Middle frontal gyrus (tissue), 1 donor: Measurements from ENCODE around the gene RASGRP3.
"Not testable (repeated sequence)": the region's sequence is repeated elsewhere in the genome, so short reads cannot be mapped to it uniquely, and the experiment has no call there.

ENCODE experiments used
- DNase-seq: peaks from one replicate; pipeline ENCODE4 v3.0.0-alpha.2; 2015; ENCODE audit warnings: low spot score; ENCODE audit errors: extremely low spot score

RASGRP3 gene

DNA sequence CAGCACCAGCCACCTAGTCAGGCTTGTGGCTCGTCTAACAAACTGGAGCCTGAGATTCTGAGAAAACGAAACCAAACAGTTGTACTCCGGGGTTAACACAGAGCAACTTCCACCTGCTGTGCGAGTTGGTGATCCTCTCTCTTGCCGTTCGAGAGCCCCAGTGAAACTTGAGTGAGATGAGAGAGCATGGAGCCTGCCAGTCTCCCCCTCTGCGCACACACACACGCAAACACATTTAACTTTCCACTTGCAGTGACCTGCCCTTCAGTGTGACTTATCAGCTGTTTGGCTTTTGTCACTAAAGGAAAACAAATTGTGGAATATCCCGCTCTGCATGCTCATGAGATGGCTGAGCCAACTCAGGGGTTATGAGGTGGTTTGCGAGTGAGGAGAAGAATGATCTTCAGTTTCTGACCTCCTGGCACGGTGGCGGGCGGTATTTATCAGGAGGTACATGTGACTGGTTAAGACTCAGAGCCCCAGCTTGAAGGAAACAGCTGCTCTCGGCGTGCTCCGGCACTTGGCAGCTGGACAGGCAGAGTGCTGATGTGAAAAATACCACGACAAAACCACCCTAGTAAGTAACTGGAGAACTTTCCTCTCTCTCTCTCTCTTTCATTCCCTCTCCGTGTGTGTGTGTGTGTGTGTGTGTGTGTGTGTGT lies at the start of gene RASGRP3:
TSS of gene RASGRP3 (plus strand) at position 519 of the 662 bp plus-strand sequence. CDS start 38,488 bp downstream, outside the sequence.
- peak; percentile 53 for DNase-seq

GRCh38 chr2:33426666-33427231 lies 49.7 kb upstream of the RASGRP3 start:
- DNase-seq, result no peak

DNA sequence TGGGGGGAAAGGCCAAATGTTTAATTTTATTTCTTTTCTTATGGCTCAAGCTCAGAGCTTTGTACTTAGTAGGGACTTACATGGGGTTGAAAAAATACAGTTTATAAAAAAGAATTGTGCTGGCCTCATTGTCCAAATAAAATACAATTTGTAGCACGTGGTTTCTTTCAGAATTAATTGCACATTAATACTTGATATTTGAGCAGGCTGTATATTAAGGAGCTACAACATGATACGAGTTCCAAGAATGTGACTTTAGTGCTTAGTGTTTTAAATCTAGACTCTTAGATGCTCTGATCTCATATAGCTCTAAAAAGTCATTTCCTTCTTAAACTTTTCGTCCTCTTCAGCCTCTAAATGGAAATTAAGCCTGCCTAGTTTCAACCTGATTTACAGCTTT lies 46.4 kb upstream of the RASGRP3 start:
- DNase-seq, result no peak

- DNase-seq, result no peak
Measured at GRCh38 chr2:33430856-33431255, 45.6 kb upstream of the RASGRP3 start.

DNA sequence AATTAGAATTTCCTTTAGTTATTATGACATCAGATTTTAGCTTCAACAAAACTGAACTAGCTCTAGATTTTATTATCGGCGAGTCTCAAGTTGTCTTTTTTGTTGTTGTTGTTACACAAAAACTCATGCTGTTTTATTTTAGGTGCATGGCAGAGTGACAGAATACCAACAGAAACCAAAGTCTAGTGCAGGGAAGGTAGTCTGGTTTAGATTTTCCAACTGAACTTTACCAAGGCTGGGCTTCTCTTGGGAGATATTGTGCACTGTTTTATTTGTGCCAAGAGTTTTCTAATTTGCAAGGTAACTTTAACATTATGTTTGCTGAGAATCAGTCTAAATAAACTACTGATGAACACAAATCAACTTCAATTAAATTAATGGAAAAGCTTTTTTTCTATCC lies 43.6 kb upstream of the RASGRP3 start:
- no peak for DNase-seq

GRCh38 chr2:33433279-33434235 lies 42.9 kb upstream of the RASGRP3 start:
- no peak for DNase-seq

- no peak for DNase-seq
Measured at GRCh38 chr2:33435518-33435917, 40.9 kb upstream of the RASGRP3 start.

- no peak for DNase-seq
Measured at GRCh38 chr2:33436083-33436482, 40.4 kb upstream of the RASGRP3 start.

DNA sequence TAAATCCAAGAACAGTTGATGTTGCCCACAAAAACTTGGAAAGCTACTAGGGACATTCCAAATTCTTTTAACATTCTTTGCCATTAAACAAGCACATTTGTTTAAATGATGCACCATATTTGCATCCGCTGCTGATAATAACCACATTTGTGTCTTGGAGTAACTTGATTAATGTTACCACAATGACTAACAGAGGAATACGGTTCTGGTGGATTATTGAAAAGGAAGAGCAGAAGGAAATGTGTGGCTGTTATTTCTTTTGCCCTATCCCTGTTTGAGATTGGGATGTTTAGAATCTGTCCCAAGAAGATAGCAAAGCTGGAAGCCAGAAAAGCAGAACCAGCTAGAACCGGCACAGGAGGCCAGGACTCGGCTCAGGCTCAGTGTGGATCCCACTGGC lies 39.2 kb upstream of the RASGRP3 start:
- DNase-seq, result no peak

- DNase-seq, result no peak
Measured at GRCh38 chr2:33437815-33438214, 38.6 kb upstream of the RASGRP3 start.

DNA sequence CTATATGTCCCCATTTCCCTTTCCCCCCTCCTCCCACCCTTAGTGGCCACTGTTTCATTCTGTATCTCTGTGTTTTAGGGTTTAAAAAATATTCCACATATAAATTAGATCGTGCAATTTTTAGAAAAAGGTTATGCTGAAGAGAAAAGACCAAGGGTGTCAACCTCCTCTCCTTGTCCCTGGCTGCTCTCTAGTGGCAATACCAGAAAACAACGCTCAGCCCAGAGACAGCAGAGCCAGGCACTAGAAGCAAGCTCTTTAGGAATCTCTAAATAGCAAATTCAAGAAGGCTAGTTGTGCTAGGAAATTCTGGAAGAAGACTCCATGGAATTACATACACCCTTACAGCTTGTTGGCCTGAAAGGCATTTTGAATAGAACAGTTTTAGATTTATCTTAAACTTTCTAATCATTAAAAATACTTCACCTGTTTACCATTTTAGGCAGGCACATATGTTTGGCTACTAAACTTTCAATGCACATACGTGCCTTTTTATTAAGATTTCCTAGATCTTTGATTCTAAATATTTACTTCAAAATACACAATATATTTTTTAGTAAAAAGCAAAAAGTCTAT lies 35.1 kb upstream of the RASGRP3 start:
- DNase-seq, result peak; percentile 68

DNA sequence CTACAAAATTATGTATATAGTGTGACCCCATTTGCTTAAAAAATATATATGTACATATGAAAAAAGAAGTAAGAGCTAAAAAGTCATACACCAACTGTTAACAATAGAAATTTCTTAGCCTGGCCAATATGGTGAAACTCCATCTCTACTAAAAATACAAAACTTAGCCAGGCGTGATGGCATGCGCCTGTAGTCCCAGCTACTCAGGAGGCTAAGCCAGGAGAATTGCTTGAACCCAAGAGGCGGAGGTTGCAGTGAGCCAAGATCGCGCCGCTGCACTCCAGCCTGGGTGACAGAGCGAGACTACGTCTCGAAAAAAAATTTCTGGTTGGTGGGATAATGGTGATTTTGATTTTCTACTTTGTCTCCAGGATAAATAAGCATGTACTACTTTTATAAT lies 34.4 kb upstream of the RASGRP3 start:
- not testable (repeated sequence) for DNase-seq

GRCh38 chr2:33442528-33443079 lies 33.8 kb upstream of the RASGRP3 start:
- peak; percentile 12 for DNase-seq

DNA sequence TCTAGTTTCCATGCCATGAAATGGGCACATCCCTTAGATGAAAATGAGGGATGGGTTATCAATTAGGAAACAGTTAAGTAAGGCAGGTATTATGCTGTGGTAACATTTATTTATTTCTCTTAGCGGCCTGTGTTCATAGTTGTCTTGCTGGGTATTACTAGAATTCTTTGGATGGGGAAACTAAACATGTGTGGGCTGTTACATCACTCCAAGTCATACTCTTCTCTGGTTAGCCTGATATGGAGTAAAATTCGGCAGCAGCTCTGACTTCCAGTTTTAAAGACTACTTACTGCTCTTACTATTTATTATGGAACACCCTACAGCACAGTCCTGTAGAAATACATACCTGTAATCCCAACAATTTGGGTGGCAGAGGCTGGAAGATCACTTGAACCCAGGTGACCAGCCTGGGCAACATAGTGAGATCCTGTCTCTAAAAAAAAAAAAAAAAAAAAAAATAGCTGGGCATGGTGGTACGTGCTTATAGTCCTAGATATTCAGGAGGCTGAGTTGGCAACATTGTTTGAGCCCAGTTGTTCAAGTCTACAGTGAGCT lies 33.1 kb upstream of the RASGRP3 start:
- DNase-seq, result no peak

GRCh38 chr2:33444967-33445366 lies 31.5 kb upstream of the RASGRP3 start:
- DNase-seq, result no peak

GRCh38 chr2:33448220-33448899 lies 28.1 kb upstream of the RASGRP3 start:
- DNase-seq, result no peak

DNA sequence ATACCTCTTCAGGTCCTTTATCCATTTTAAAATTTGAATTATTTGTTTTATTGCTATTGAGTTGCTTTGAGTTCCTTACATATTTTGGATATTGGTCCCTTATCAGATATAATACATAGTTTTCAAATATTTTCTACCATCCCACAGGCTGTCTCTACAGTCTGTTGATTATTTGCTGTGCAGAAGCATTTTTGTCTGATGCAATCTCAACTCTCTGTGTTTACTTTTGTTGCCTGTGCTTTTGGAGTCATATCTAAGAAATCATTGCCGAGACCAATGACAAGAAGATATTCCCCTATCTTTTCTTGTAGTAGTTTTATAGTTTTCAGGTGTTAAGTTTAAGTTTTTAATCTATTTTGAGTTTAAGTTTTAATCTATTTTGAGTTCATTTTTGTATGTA lies 25.2 kb upstream of the RASGRP3 start:
- no peak for DNase-seq

GRCh38 chr2:33451825-33452224 lies 24.6 kb upstream of the RASGRP3 start:
- no peak for DNase-seq

GRCh38 chr2:33452545-33452944 lies 23.9 kb upstream of the RASGRP3 start:
- DNase-seq, result no peak

DNA sequence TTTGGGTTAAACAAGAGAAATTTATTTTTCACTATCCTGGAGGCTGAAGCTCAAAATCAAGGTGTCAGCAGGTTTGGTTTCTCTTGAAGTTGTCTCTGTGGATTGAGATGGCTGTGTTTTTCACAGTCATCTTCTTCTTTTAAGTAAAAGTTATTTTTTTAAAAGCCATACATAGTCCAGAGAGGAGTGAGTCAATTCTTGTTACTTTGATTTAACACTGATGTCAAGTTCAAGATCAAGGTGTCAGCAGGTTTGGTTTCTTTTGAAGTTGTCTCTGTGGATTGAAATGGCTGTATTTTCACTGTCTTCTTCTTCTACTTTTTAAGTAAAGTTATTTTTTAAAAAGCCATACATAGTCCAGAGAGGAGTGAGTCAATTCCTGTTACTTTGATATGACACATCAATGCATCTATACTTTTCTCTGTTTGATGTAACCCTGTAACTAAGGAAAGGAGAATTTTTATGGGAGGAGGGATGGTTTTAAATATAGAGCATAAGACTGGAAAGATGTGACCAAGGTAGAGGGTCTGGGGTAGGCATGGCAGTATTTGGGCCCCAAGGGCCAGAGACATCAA lies 22.5 kb upstream of the RASGRP3 start:
- no peak for DNase-seq
